Keratinocyte (primary cell): ENCODE data around the gene MINDY1. TPM values are rescaled to one million over a fixed set of nuclear protein-coding genes. Genes with fewer than 3 reads are reported as not detected.

Experiments used
- DNase-seq: peaks from one replicate; pipeline ENCODE4 v3.0.0-alpha.2; 2011; ENCODE audit warnings: low read depth, missing footprints, low spot score
- FAIRE-seq: peaks from 2 replicates; lab custom pipeline; 2011; peaks lifted over from hg19 to GRCh38; lab: Jason Lieb, UNC
- H2AFZ ChIP-seq: 2 replicates; pipeline ENCODE4 v1.6.0; 2012; ENCODE audit warnings: low read length, control low read depth, inconsistent platforms; ENCODE audit not compliant: control insufficient read depth
- H3K27ac ChIP-seq: 2 replicates; pipeline ENCODE4 v1.5.1; 2011; ENCODE audit warnings: low read length; ENCODE audit not compliant: control insufficient read depth, insufficient read depth
- H3K27me3 ChIP-seq: 3 replicates; pipeline ENCODE4 v1.6.0; 2011; ENCODE audit warnings: low read length; ENCODE audit not compliant: control insufficient read depth, insufficient read depth; ENCODE audit errors: extremely low read depth
- H3K36me3 ChIP-seq, 2 experiments: 2 replicates in 1 of 2; 3 replicates in 1 of 2; pipeline ENCODE4 v1.5.1; 2011; ENCODE audit warnings: low read length in 2 of 2, mild to moderate bottlenecking in 1 of 2; ENCODE audit not compliant: control insufficient read depth in 2 of 2, insufficient read depth in 2 of 2; ENCODE audit errors: extremely low read depth in 1 of 2
- H3K4me1 ChIP-seq: 3 replicates; pipeline ENCODE4 v1.5.1; 2011; ENCODE audit warnings: low read length; ENCODE audit not compliant: control insufficient read depth, insufficient read depth; ENCODE audit errors: extremely low read depth
- H3K4me2 ChIP-seq: 3 replicates; pipeline ENCODE4 v1.6.0; 2011; ENCODE audit warnings: low read depth, low read length; ENCODE audit not compliant: control insufficient read depth, insufficient read depth; ENCODE audit errors: extremely low read depth
- H3K4me3 ChIP-seq, 3 experiments: fragments of 200-600 bp in 1 of 3; sonication (generic) in 1 of 3; 2 replicates in 2 of 3; 3 replicates in 1 of 3; pipeline ENCODE4 v1.5.1; 2011 to 2016; ENCODE audit warnings: low read length in 3 of 3, mild to moderate bottlenecking in 3 of 3, control low read depth in 2 of 3, inconsistent platforms in 1 of 3, low read depth in 1 of 3, mixed read lengths in 1 of 3, mixed run types in 1 of 3, moderate library complexity in 1 of 3; ENCODE audit not compliant: control insufficient read depth in 2 of 3, insufficient read depth in 2 of 3; ENCODE audit errors: extremely low read depth in 1 of 3
- H3K79me2 ChIP-seq: 2 replicates; pipeline ENCODE4 v1.6.0; 2012; ENCODE audit warnings: low read length; ENCODE audit not compliant: control insufficient read depth, insufficient read depth
- H3K9ac ChIP-seq: 3 replicates; pipeline ENCODE4 v1.6.0; 2011; ENCODE audit warnings: low read length; ENCODE audit not compliant: control insufficient read depth, insufficient read depth; ENCODE audit errors: extremely low read depth
- H3K9me1 ChIP-seq: 3 replicates; pipeline ENCODE4 v1.6.0; 2011; ENCODE audit warnings: low read length; ENCODE audit not compliant: control insufficient read depth, insufficient read depth; ENCODE audit errors: extremely low read depth
- H3K9me3 ChIP-seq: 2 replicates; pipeline ENCODE4 v1.5.1; 2012; ENCODE audit warnings: low read depth, low read length; ENCODE audit not compliant: control insufficient read depth
- H4K20me1 ChIP-seq: 3 replicates; pipeline ENCODE4 v1.6.0; 2011; ENCODE audit warnings: low read length; ENCODE audit not compliant: control insufficient read depth, insufficient read depth; ENCODE audit errors: extremely low read depth
- CTCF ChIP-seq, 3 experiments: IDR thresholded peaks in 1 of 3; conservative IDR thresholded peaks in 1 of 3; optimal IDR thresholded peaks in 1 of 3; 2 replicates in 2 of 3; 3 replicates in 1 of 3; pipeline versions ENCODE3 to v1.5.1; 2011; ENCODE audit warnings: low read length in 3 of 3, mild to moderate bottlenecking in 3 of 3, moderate library complexity in 2 of 3, control low read depth in 1 of 3, inconsistent platforms in 1 of 3; ENCODE audit not compliant: insufficient read depth in 2 of 3; ENCODE audit errors: extremely low read depth in 1 of 3
- EZH2 ChIP-seq: IDR thresholded peaks from one replicate; pipeline ENCODE4 v1.6.1; 2012; ENCODE audit warnings: inconsistent platforms, mild to moderate bottlenecking, low read length, moderate library complexity
- dilution Hi-C: fragments of 300-500 bp; cut with MboI; formaldehyde crosslinking; loops from one replicate; pipeline ENCODE4 v1.7.0; 2020; ENCODE audit warnings: low sequenced_read_pairs; ENCODE audit not compliant: extremely low pct_ligation_motif_present
- polyA plus RNA-seq, 5 experiments: library from polyadenylated mRNA; depleted of rRNA in 3 of 5; stranded (reverse) in 3 of 5; stranded (forward) in 1 of 5; unstranded in 1 of 5; fragments of >200 nt; gene quantifications; 1 replicate in 1 of 5; 2 replicates in 3 of 5; 3 replicates in 1 of 5; pipeline versions ENCODE4 v1.2.1 to v1.2.3, GENCODE V29; 2011 to 2012; ENCODE audit warnings: missing spikeins in 2 of 5, low read depth in 1 of 5, low replicate concordance in 1 of 5

MINDY1 gene
- polyA plus RNA-seq, 1 donor (not counting 4 experiments of a cell fraction or from before 2014, with no cell fraction given), result 11.2 TPM

GRCh38 chr1:151047925-151048644, 41.4 kb upstream of the MINDY1 start:
- Histone ChIP-seq H3K27ac (peak overlapping the region; percentile 51), H3K36me3 (peaks cover 15 to 17% of the 10 kb centered on the region in 2 experiments), H3K27me3 (no peaks in the 10 kb centered on the region), H3K9ac (peak overlapping the region; percentile 70), H3K4me1 (peaks cover 14% of the 10 kb centered on the region), H3K9me1 (no peaks in the 10 kb centered on the region), H2AFZ (peak overlapping the region; percentile 91), H4K20me1 (peaks cover 2% of the 10 kb centered on the region), H3K9me3 (no peaks in the 10 kb centered on the region), H3K79me2 (no peaks in the 10 kb centered on the region), H3K4me2 (peak overlapping the region; percentile 98), H3K4me3 (peak overlapping the region; percentile 48 to 84 (median 79))
- dilution Hi-C loops, result no loop called here
- no peak for DNase-seq
- no peak for FAIRE-seq
- TF ChIP-seq CTCF (optimal IDR thresholded peaks at IDR 0.05 in 1 of 3, IDR thresholded peaks at IDR 0.05 in 1 of 3, conservative IDR thresholded peaks at IDR 0.05 in 1 of 3; ENCODE audit: extremely low read depth in 1 of 3, insufficient read depth in 2 of 3, low read length in 3 of 3) (peak; percentile 33 to 72 (median 56)), EZH2 (no peak)

- Histone ChIP-seq H3K9ac (peak within 1 kb of the TSS; percentile 70), H2AFZ (peak within 1 kb of the TSS; percentile 91), H3K4me3 (peak within 1 kb of the TSS; percentile 48 to 84 (median 79)), H3K36me3 (peaks cover 12% of the 10 kb centered on the region in 2 experiments), H3K27ac (peak within 1 kb of the TSS; percentile 51), H3K4me2 (peak within 1 kb of the TSS; percentile 98), H3K9me1 (no peaks in the 10 kb centered on the region), H3K27me3 (no peaks in the 10 kb centered on the region), H4K20me1 (peaks cover 2% of the 10 kb centered on the region), H3K9me3 (no peaks in the 10 kb centered on the region), H3K4me1 (peaks cover 14% of the 10 kb centered on the region), H3K79me2 (no peaks in the 10 kb centered on the region)
- DNase-seq (no peak), FAIRE-seq (no peak)
- TF ChIP-seq CTCF (optimal IDR thresholded peaks at IDR 0.05 in 1 of 3, IDR thresholded peaks at IDR 0.05 in 1 of 3, conservative IDR thresholded peaks at IDR 0.05 in 1 of 3; ENCODE audit: extremely low read depth in 1 of 3, insufficient read depth in 2 of 3, low read length in 3 of 3), result no peak
- TF ChIP-seq EZH2, result no peak
- dilution Hi-C loops, result no loop called here
Observed at GRCh38 chr1:151047591-151047924, 40.9 kb upstream of the MINDY1 start, which contains the start of gene C1orf56. TSS of gene C1orf56 (plus strand) at chr1:151047751. CDS start at chr1:151047848, 97 bp downstream.
